NCI-H1092 treated with DMSO at 0.1 percent for 48 hours (cell line): ENCODE measurements around the gene CCDC172.

Experiments used
- DNase-seq: peaks from one replicate; lab custom pipeline; 2025; lab: John Stamatoyannopoulos, UW

Gene CCDC172

GRCh38 chr10:116429288-116429977, 105.2 kb downstream of the CCDC172 start:
- no peak for DNase-seq
